Stimulated activated CD4-positive, alpha-beta T cell treated with anti-CD3 and anti-CD28 coated beads, Interleukin-1b, Interleukin-23, amount 100 ng/mL, for 48 hours (primary cell): ENCODE results near the gene GPR101.
A peak's percentile ranks its signal among the peaks of the same experiment; 100 is the strongest.

ENCODE experiments used
- DNase-seq: peaks from one replicate; pipeline ENCODE4 v3.0.0-alpha.2; 2020

The GPR101 gene, protein sequence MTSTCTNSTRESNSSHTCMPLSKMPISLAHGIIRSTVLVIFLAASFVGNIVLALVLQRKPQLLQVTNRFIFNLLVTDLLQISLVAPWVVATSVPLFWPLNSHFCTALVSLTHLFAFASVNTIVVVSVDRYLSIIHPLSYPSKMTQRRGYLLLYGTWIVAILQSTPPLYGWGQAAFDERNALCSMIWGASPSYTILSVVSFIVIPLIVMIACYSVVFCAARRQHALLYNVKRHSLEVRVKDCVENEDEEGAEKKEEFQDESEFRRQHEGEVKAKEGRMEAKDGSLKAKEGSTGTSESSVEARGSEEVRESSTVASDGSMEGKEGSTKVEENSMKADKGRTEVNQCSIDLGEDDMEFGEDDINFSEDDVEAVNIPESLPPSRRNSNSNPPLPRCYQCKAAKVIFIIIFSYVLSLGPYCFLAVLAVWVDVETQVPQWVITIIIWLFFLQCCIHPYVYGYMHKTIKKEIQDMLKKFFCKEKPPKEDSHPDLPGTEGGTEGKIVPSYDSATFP

DNA sequence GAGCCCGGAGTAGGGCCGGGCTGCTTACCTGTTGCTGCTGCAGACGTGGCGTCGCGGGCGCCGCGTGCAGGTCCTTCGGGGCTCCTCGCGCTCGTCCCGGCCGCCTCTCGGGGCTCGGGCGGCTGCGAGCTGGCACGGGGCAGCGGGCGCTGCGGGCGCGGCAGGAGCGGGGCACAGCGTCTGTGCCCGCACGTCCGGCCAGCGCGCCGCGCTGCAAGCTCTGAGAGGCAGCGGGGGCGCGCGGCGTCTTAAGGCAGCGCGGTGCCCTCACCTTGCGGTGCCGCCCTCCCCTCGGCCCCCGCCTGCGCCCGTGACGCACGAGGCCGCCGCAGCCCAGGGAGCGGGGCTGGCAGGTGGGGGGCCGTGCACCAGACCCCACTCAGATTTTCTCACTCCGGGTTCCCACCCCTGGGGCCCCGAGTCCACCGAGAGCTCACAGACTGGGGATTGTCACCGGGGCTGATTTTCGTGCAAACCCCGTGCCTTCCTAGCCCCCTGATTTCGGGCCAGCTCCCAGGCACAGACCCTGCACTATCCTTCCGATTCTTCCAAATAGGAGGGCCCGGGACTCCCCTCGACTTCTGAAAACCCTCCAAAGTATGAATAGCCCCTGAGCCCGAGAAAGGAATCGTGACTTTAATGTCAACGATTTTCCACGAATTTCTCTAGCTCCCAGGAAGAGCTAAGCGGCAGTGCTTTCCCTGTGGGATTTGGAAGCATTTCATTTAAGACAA is at the start of gene GPR101:
Gene GPR101 (minus strand): TSS at position 222 of the 734 bp plus-strand sequence. CDS start 2,321 bp downstream, outside the sequence.
- DNase-seq, result no peak

DNA sequence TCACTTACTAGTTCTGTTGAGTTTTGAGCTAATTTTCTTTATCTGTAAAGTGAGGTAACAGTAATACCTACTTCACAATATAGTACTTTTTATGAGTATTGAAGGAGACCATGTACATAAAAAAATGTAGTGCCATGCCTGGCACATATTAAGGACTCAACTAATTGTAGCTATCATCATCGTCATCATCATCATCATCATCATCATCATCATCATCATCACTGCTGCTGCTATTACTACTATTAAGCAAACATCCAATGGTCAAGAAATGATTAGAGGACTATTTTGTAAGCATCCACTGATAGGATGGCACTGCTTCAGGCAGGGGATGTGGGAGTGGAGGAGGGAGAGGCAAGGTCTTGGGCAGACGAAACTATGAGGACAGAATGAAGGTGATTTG is 47.4 kb upstream of the GPR101 start:
- no peak for DNase-seq

DNA sequence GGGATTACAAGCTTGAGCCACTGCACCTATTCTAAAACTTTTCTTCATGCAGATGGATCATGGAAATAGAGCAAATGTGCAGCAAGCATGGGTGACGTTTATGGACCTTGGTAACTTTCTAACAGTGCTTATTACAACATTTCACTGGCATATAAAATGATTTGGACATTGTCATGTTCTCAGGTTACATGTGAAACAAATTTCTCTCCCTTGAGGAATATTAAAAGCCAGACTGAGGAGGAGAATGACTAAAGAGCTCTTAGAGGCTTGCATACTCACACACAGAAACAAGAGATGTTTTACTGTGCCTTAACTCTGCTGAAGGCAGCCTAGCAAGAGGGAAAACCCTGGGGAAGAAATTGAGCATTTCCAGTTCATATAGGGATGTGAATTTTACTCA is 38.6 kb upstream of the GPR101 start:
- no peak for DNase-seq

DNA sequence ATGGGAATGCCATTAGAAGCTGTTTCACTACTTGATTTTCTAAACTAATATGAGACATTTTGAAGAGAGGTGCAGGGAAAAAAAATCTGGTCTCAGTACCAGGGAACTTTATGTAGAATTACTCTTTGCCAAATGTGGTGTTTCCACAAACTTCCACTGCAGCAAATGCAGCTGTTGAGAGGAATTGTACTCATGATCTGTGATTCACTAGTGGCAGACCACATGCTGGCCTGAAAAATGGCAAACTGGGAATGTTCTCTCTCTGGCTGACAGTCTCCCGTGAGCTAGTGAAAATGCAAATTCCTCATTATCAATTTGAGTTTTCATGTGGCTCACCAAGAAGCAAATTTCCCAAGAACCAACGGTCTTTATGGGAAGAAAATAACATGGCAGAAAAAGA is 37.8 kb upstream of the GPR101 start:
- DNase-seq, result no peak

DNA sequence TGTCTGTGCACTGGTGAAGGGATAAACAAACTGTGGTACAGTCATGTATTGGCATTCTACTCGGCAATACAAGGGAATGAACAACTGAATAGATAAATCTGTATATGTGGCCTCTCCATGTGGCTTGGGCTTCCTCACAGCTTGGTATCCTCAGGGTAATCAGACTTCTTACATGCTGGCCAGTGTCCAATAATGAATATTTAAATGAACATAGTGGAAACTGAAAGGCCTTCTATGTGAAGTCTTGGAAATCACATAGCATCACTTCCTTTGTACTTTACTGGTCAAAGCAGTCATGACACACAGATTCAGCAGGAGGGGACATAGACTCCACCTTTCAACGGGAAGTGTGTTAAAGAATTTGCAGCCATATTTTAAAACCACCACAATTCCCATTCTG is 33.4 kb upstream of the GPR101 start:
- DNase-seq, result no peak

DNA sequence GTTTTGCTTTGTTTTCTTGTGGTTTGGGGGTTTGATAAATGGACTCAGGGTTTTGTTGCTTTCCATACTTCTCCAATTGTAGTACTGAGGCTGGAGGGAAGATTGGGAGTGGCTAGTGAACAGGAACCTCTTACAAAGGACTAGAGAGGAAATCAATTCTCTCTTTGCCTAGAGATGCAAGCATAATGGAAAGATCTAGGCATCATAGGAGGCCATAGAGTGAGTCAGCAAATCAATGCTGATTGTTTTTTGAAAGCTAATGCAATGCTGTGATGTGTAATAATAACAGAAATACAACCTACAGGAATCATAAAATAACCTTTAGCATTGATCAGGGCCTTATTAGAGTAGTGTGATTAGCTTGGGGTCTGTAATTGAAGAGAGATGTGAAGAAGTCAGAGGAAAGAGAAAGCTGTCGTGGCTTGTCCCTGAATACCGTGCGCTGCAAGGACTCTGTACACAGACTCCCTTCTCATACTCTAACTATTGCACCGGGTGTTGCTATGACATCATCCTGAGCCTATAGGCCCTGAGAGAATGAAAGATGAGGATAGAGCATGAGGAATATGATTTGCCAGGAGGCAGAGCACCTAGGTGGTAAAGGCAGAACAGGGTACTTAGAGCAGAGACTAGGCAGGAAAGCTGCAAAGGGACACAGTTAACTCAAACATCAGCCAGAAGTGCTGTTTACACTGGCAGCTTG is 29.3 kb upstream of the GPR101 start:
- DNase-seq, result no peak

DNA sequence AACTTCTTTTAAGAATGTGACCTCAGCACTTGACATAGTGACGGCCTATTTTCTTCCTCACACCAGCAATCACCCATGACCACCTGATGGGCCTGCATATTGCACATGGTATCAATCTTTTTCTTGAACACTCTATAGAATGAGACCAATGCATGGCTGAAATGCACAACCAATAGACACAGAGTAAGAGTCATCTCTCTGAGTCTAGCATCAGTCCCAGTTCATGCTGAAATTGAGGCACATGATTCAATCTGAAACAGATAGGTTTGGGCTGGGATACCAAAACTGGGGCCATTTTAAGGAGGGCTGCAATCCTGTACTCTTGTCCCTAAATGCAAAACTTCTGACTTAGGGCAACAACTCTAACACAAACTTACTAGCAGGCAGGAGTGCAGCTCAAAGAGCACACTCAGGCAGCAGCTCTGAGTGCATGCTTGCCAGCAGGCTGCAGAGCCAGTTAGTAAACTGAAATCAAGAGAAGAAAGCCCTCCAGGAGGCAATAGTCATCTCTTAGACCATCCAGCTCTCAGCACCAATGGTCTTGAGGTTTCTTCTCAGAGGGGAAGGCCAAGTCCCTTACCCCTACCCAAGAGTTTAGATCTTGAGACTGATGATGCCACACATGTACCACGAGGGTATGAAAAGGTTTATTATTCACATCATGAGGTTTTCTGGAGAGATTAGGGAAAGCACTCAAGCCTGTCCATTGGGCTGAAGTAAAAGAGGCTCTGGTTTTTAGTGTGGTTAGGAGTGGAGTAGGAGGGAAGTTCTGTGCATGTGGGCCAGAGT is 24.7 kb upstream of the GPR101 start:
- DNase-seq, result no peak

DNA sequence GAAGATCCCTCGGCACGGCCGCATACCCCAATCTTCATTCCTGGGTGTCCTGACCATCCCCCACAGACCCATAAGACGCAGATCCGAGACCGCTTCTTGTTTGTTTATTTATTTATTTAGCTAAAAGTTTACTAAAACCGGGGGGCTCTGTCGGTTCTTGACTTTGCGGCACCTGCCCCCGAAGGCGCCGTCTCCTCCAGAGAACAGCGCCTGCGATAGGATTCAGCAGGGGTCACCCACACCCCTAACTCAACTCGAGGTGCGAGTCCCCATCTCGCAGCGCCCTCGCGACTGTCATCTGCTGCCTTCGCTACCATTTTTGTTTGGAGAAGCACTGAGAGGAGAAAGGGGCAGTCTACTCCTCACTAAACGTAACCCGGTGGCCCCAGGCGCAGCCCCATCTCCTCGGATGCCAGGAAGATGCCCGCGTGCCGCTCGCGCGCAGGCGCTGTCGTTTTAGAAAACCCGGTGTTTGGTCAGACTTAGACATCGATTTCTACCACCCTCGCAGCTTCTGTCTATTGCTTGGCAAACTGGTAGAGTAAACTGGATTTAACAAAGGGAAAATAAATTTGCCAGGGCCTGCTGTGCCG is 18.9 kb upstream of the GPR101 start:
- peak; percentile 18 for DNase-seq

DNA sequence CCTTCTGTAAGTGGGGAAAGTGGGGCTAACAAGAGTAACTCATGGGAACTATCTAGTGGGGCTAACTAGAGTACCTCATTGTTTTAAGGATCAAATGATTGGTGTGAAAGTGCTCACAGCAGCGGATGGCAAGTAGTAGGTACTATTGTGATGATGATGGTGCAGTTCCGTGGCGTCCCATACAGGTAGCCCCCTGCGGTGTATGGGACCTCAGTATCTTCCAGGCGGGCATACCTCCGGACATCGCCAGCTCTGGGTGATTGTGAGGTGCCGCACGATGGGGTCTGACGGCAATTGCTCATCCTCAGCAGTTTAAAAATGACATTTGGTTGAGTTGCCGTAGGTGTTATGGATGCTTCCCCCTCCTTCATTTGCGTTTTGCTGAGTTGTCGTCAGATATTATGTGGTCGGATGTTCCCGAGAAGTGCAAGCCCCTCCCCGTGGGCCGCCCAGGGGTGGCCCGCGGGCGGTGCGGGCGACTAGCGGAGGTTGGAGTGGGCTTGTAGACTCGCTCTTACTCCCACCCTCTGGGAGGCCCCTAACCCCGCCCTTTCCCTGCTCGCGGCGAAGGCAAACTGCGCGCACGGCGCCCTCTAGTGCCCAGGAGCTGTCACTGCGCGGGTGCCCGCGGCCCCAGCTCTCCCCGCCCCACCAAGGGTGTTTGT is 18.3 kb upstream of the GPR101 start:
- peak; percentile 73 for DNase-seq

DNA sequence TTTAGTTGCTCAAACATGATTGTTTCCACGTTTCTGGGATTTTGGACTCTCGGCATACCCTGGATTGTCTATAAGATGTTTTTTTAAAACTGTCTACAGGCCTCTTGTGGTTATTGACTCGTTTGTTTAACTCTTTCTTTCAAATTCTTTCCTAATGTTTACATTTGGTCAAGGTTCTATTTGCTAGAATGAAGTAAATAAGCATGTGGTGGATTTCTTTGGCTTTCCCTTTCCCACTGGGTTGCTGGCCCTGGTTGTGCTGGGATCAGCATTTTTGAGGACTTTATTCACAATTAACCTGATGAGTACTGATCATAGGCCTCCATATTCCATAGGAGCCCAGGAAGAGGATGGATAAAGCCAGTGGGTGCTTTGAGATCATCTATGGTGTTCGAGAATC is 11.1 kb upstream of the GPR101 start:
- DNase-seq, result no peak

DNA sequence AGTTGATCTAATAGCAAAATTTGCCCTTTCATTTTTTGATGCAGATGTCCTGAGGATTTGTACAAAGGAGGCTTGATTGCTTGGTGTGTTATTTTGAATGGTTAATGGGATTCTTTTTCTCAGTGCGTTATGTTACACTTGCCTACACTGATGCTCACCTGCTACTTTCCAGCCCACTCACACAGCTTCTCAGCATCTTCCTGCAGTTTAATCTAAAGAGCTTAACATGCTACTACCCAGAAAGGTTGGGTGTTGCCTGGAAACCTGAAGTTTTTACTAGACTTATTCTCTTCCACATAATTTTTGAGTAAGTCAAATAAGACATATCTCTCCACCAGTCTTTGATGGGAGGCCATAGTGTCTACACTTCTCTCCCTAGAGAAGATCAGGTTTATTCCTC is 9.9 kb upstream of the GPR101 start:
- DNase-seq, result no peak

DNA sequence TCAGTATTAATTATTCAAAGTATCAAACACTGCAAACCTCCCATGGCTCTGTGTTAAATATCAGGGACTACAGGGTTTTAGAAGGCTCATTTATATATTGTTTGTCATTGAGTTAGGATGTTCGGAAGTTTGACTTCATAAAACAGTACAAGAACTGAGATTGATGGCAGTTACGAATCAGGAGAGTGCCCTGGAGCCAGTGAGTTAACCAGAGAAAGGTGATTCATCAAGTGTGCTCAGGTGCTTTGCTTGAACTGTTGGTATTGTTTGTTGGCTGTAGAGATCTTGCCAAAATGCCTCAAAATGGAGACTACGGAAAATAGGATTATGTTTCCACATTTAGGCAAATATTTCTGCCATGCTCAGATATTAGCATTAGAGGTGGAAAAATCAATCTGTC is 7.5 kb upstream of the GPR101 start:
- DNase-seq, result no peak

DNA sequence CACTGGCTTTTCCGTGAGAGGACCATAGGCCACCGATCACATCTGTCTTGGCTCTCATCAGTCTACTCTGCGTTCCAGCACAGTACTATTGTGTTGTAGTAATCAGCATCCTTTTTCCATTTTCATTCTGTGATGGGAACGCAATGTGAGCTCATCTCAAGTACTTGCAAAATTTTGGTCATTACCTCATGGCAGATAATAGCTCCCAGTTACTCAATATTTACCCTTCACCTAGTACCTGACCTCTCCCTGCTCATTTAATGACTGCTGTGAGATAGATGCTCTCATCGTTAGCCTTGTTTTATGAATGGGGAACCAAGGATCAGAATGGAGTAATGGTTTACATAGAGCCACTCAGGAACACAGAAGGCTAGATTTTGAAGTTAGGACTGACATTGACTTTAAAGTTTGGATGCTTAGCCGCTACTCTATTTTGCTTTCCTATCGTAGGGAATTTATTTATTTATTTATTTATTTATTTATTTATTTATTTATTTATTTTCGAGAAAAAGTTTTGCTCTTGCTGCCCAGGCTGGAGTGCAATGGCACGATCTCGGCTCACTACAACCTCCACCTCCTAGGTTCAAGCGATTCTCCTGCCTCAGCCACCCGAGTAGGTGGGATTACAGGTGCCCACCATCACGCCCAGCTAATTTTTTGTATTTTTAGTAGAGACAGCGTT is 6.5 kb upstream of the GPR101 start:
- DNase-seq, result no peak

DNA sequence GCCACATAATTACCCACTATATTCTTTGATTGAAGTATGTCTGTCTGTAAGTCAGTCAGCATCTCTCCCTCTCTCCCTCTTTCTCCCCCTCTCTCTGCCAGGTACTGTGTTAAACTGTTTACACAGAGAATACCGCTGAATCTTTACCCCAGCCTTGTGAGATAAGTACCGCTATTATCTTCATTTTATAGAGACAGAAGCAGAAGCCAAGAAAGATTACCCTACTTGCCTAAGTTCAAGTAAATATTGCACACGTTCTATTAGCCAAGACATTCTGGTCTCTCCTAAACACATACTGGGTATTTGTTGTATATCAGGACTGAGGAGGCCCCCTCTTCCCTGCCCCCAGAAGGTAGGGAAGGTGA is 695 bp upstream of the GPR101 start:
- no peak for DNase-seq

DNA sequence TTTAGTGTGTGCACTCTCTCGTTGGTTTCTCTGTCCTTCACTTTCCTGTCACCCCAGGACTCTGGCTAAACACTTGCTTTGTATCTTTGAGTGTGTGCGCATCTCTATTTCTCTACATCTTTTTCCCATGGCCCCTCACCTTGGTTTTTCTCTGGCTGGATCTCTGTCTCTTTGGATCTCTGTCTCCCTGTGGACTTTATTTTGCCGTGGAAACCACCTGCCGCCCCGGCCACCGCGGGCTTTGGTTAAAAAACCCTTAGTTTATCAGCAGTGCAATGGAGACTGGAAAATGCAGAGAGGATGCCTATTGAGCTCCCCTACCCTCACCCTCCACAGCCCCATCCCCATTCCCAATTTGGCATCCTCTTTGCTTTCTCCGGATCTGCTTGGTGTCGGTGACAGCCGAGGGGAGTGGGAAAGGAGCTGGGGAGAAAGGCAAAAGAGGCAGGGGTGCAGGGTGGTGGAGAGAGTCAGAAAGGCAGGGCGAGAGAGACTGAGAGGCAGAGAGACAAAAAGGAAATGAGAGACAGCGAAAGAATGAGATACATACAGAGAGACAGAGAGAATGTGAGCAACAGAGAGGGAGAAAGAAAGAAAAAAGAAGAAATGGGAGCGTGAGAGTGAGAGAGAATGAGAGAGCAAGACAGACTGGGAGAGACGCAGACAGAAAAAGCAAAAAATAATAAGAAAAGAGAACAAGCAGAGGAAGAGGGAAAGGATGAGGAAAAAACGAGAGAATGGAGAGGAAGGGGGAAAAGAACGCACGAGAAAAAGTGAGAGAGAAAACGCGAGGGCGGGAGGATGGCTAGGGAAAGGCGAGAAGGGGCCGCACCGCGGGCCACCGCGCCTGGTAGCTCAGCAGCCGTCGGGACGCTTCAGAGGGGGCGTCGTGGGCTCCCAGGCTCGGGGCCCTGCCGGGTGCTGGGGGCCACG is 688 bp downstream of the GPR101 start:
- no peak for DNase-seq

DNA sequence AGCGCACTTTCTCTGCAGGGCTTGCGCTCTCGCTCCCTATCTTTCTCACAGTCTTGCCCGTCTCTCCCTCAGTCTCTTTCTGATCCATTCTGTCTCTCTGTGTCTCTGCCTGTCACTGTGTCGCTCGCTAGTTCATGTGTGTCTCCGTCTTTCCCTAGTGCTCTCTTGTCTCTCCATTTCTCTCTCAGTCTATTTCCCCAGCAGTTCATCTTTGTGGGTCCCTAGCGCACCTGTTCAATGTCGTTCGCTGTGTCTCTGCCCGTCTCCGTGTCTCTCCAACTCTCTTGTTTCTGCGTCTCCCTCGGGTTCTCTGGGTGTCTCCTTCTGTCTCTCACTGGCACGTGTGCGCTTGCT is 1.5 kb downstream of the GPR101 start:
- DNase-seq, result no peak

DNA sequence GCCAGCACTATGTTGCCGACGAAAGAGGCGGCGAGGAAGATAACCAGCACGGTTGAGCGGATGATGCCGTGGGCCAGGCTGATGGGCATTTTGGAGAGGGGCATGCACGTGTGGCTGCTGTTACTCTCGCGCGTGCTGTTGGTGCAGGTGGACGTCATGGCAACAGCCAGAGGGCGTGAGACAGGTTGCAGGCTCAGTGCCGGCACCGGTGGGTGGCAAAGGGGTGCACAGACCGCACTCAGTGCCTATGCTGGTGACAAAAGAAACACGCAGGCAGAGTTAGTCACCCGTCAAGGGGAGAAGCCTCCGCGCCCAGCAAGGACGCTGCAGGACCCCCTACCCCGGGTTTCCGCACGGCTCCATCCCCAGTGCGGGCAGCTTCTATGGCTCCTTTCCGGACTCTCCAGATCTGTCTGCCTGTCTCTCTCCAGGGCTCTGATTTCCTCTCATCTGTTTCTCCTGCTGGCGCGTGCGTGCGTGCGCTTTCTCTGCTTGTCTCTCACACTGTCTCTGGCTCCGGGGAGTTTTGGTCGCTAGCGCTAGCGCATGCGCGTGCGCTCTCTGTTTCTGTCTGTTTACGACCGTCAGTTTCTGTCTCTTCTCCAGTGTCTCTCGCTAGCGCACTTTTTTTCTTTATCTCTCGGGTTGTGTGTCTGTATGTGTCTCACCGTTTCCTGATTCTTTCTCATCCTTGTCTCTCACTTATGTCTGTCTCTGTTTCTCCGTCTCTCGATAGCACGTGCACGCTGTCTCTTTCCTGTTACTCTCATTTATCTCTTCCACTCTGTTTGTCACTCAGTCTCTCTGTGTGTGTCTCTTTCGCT is 2.1 kb downstream of the GPR101 start:
- peak; percentile 35 for DNase-seq

DNA sequence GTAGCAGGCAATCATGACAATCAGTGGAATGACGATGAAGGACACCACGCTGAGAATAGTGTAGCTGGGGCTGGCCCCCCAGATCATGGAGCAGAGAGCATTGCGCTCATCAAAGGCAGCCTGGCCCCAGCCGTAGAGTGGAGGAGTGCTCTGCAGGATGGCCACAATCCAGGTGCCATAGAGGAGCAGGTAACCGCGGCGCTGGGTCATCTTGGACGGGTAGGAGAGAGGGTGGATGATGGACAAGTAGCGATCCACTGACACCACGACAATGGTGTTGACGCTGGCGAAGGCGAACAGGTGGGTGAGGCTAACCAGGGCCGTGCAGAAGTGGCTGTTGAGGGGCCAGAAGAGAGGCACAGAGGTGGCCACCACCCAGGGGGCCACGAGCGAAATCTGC is 2.8 kb downstream of the GPR101 start:
- DNase-seq, result no peak

DNA sequence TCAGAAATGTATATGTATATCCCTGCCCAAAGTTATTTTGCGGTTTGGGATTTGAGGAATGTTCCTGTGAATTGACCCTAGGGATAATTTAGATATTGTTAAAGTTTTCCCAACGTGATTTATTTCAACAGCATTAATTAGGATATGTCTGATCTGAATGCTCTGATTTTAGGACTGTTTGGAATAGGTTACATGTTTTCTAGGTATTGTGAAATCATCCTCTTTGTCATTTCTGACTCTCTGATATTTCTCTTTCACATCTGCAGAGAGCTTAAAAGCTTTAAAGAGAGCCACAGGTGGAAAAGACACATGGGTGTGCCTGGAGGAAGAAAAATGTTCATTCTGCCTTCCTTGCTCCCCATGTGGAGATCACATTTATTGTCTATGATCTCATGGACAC is 5.1 kb downstream of the GPR101 start:
- no peak for DNase-seq
